Heart right ventricle (tissue), 16 donors: Measurements from ENCODE around the gene GBGT1. TPM values are rescaled to one million over a fixed set of nuclear protein-coding genes. Genes with fewer than 3 reads are reported as not detected.

Source experiments
- ATAC-seq, 8 donors: fragments of 200-7000 bp; cut with Tn5 transposase; one replicate each; pipeline ENCODE4 v1.9.1; 2020; ENCODE audit warnings: mild to moderate bottlenecking in 8 of 8, moderate library complexity in 8 of 8, moderate number of reproducible peaks in 1 of 8
- DNase-seq, 2 donors: peaks; one replicate each; pipeline ENCODE4 v3.0.0-alpha.2; 2020
- H3K27ac ChIP-seq, 10 donors: fragments of 200-600 bp; sonication (generic) in 2 of 10; one replicate each; pipeline versions ENCODE4 v1.5.0 to v1.8.0; 2020 to 2022; ENCODE audit warnings: mild to moderate bottlenecking in 3 of 10
- H3K27me3 ChIP-seq, 7 donors: fragments of 200-600 bp; one replicate each; pipeline ENCODE4 v1.8.0; 2021 to 2022; ENCODE audit warnings: mild to moderate bottlenecking in 2 of 7
- H3K36me3 ChIP-seq, 9 donors: fragments of 200-600 bp; sonication (generic) in 1 of 9; one replicate each; pipeline versions ENCODE4 v1.5.0 to v1.8.0; 2020 to 2022; ENCODE audit warnings: mild to moderate bottlenecking in 2 of 9
- H3K4me1 ChIP-seq, 9 donors: fragments of 200-600 bp; sonication (generic) in 1 of 9; one replicate each; pipeline versions ENCODE4 v1.5.0 to v1.8.0; 2020 to 2022; ENCODE audit warnings: mild to moderate bottlenecking in 4 of 9
- H3K4me3 ChIP-seq, 10 donors: fragments of 200-600 bp; sonication (generic) in 2 of 10; one replicate each; pipeline versions ENCODE4 v1.5.0 to v1.8.0; 2020 to 2022; ENCODE audit warnings: mild to moderate bottlenecking in 7 of 10, moderate library complexity in 2 of 10
- H3K9me3 ChIP-seq, 11 donors: fragments of 200-600 bp in 10 of 11; sonication (generic) in 2 of 11; one replicate each; pipeline versions ENCODE4 v1.5.0 to v1.8.0; 2013 to 2022; ENCODE audit warnings: mild to moderate bottlenecking in 2 of 11, control low read depth in 1 of 11, moderate library complexity in 1 of 11
- WGBS, 2 donors: extraction: QIAGEN DNeasy Blood & Tissue Kit; methylation state at CpG; one replicate each; pipeline ENCODE4 v1.1.7; 2013; ENCODE audit warnings: inconsistent platforms in 1 of 2; 5-methylcytosine and 5-hydroxymethylcytosine counted together
- intact Hi-C, 10 donors: fragments of 100-400 bp; cut with DNase I; formaldehyde crosslinking; loops; one replicate each; pipeline versions ENCODE4 v1.11.1 to v1.14.2; 2022
- polyA plus RNA-seq, 2 donors: library from polyadenylated mRNA; stranded (reverse); fragments of 200-250 nt; gene quantifications; one replicate each; pipeline ENCODE4 v1.2.3, GENCODE V29; 2013
- total RNA-seq, 10 donors: library from RNA; stranded (reverse); fragmentation: NEBNext Ultra II Directional in 3 of 10; extraction: Animal tissue kit (Norgen Biotek cat#: 25700) in 3 of 10; gene quantifications; one replicate each; pipeline versions ENCODE4 v1.2.1 to v1.2.4, GENCODE V29; 2021 to 2023
- TF ChIP-seq, protein P1 (sequence below), 9 donors: fragments of 200-600 bp; sonication (generic) in 2 of 9; IDR thresholded peaks; one replicate each; pipeline versions ENCODE4 v1.5.0 to v1.8.0; 2021 to 2022; ENCODE audit warnings: antibody characterized with exemption in 9 of 9, mild to moderate bottlenecking in 5 of 9, moderate library complexity in 1 of 9
- donor health status: Arrhythmogenic right ventricular cardiomyopathy.
- donor health status: ischemic (EF 13 %, LVEDD 7.1; RV severe dilation, severe dysfunction).
- donor health status: healthy with polysubstance abuse.
- donor health status: DM: no; HTN: yes; CAD: no.
- donor health status: DM: no; HTN: no; CAD: no.
- donor health status: ischemic (EF 25% LVEDD 6.9; RV normal size, moderate dysfunction).
- donor health status: ischemic (EF 25% LVEDD 5.7; RV mildly dilated, moderate dysfunction).
- donor health status: healthy.
- donor health status: DM: yes; HTN: yes; CAD: no.
- donor health status: Ischemic cardiomyopathy.
- donor health status: ischemic (EF 35%, LVEDD 5.7; RV mildly dilated, moderate dysfunction).
- donor health status: nonischemic (EF 11% LVEDD 7.7; RV severe dilation, severe dysfunction).
- donor health status: DM: yes; HTN: yes; CAD: no.
- donor health status: PGD.
- donor health status: ischemic (EF 29% LVEDD 5.4; RV normal size, mild dysfunction).
- donor health status: nonischemic (EF 23%, LVEDD 6.1; RV moderate dilation, normal function).

The GBGT1 gene
- total and polyA plus RNA-seq, 12 donors = 2.5 to 14.7 (median 6.6) TPM

DNA sequence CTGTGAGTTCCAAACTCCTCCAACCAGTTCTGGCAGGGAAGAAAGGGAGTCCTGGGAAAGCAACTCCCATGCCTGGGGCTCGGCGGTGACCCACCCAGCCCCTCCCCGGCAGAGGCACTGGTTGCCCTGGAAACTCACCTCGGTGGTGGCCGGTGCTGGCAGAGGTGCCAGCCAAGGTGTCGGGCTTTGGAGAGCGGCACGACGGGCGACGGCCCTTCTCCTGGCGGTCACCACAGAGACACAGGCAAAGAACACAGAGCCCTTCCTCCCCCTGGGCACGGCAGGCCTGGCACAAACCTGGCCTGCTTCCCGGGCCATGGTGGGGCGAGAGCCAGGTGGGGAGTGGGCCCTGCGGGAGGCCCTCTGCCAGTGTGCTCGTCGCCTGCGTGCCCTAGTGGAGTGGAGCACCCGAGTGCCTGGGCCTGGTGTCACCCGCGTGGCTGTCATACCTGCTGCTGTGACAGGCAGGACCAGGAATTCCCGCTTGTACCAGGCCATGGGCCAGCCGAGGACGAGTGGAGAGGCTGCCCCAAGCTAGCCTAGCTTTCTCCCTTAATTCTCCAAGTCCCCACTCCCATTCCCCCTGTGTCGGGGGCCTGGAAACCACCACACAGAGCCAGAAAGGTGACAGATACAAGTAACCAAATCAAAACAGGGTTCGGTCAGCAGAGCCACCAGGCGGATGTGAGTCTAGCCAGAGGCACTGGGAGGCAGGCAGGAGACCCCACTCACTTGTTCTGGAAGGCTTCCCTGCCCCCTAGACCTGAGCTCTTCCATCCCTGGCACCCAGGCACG is 34.5 kb downstream of the GBGT1 start:
- WGBS, 2 donors = 57 to 70% methylated on average over 26 to 29 of the region's 29 CpGs
- Histone ChIP-seq H3K4me1 (peaks cover 45 to 88% (median 77%) of the 10 kb centered on the region in 9 donors), H3K27ac (peak overlapping the region in 9 of 10 donors; percentile 31 to 93 (median 62)), H3K4me3 (peak overlapping the region in 1 of 10 donors; percentile 44), H3K9me3 (no peaks in the 10 kb centered on the region), H3K36me3 (no peaks in the 10 kb centered on the region), H3K27me3 (no peaks in the 10 kb centered on the region)
- TF ChIP-seq, protein P1, sequence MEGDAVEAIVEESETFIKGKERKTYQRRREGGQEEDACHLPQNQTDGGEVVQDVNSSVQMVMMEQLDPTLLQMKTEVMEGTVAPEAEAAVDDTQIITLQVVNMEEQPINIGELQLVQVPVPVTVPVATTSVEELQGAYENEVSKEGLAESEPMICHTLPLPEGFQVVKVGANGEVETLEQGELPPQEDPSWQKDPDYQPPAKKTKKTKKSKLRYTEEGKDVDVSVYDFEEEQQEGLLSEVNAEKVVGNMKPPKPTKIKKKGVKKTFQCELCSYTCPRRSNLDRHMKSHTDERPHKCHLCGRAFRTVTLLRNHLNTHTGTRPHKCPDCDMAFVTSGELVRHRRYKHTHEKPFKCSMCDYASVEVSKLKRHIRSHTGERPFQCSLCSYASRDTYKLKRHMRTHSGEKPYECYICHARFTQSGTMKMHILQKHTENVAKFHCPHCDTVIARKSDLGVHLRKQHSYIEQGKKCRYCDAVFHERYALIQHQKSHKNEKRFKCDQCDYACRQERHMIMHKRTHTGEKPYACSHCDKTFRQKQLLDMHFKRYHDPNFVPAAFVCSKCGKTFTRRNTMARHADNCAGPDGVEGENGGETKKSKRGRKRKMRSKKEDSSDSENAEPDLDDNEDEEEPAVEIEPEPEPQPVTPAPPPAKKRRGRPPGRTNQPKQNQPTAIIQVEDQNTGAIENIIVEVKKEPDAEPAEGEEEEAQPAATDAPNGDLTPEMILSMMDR (IDR thresholded peaks at IDR 0.05) = no peak
- intact Hi-C loops = no loop called here
- ATAC-seq (peak in 4 of 8 donors; percentile 1 to 28 (median 6)), DNase-seq (no peak)

DNA sequence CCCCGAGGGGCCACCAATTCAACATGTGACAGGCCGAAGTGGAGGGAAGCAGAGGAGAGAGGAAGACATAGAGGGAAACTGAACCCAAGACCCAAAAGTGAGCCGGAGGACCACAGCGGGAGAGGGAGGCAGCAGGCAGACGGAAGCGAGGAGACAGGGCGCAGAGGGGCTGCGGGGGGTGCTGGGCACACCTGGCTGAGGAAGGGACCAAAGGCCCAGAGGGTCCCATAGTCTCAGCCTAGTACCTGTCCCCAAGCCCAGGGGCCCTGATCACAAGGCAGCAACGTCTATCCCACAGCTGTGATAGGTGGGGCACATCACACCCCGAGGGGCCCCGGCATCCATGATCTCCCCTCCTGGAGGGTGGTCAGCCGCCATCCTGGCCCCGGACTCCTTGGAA is 35.6 kb downstream of the GBGT1 start:
- Histone ChIP-seq H3K27me3 (no peaks in the 10 kb centered on the region), H3K4me3 (peak overlapping the region in 1 of 10 donors; percentile 44), H3K27ac (peak overlapping the region in 5 of 10 donors; percentile 62 to 93 (median 72)), H3K4me1 (peaks cover 36 to 81% (median 69%) of the 10 kb centered on the region in 9 donors), H3K36me3 (no peaks in the 10 kb centered on the region), H3K9me3 (no peaks in the 10 kb centered on the region)
- DNase-seq (no peak), ATAC-seq (no peak)
- intact Hi-C loops = no loop called here
- WGBS, 2 donors = 89 to 93% methylated on average over 12 to 13 of the region's 13 CpGs
- TF ChIP-seq, protein P1 (IDR thresholded peaks at IDR 0.05) = no peak

DNA sequence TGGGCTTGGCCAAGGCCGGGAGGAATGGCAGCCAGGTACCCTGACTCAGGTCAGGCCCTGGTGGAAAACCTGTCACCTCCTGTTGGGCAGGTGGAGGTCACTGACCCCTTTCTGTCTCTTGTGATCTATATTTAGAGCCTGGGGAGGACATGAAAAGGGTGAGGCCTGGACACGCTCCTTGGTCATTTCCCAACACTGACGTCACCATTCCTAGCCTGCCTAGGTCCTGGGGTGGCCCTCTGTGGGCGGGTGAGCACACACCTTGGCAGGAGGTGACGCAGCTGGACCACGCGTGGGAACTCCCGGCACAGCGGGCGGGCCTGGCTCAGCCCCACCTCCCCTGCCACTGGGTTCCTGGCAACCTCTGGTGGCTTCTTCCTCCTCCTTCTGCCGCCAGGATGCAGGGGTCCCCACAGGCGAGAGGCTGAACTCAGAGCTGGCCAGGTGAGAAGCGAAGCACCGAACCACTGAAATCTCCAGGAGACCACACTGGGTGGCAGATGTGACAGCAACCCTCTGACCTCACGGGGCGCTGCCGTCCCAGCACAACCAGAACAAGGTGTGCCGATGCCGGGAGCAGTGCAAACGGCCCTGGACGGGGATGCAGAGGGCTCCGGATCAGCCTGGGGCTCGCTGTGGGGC is 36.3 kb downstream of the GBGT1 start:
- intact Hi-C loops = no loop called here
- Histone ChIP-seq H3K9me3 (no peaks in the 10 kb centered on the region), H3K4me1 (peaks cover 32 to 81% (median 69%) of the 10 kb centered on the region in 9 donors)

More for the DNA sequence above, 36.3 kb downstream of the GBGT1 start:
- H3K36me3 ChIP-seq = no peaks in the 10 kb centered on the region
- DNase-seq = peak in 1 of 2 donors; percentile 66
- TF ChIP-seq, protein P1 (IDR thresholded peaks at IDR 0.05) = no peak
- WGBS, 2 donors = 60 to 62% methylated on average over 23 of the region's 23 CpGs
- no peaks in the 10 kb centered on the region for H3K27me3 ChIP-seq
- H3K27ac ChIP-seq = peak overlapping the region in 9 of 10 donors; percentile 37 to 93 (median 68)
- peak overlapping the region in 1 of 10 donors; percentile 9 for H3K4me3 ChIP-seq
- peak; percentile 29 to 75 (median 68) for ATAC-seq
